Testis (tissue), 2 donors: ENCODE measurements around the gene EFTUD2.

Source experiments
- CTCF ChIP-seq, 3 experiments: fragments of 450-650 bp in 2 of 3; fragments of 200-600 bp in 1 of 3; sonication (generic) in 1 of 3; IDR thresholded peaks; one replicate each; pipeline ENCODE4 v1.5.1; 2016 to 2019; ENCODE audit warnings: antibody characterized with exemption in 3 of 3, mild to moderate bottlenecking in 2 of 3, moderate library complexity in 1 of 3
- POLR2A ChIP-seq: fragments of 450-650 bp; IDR thresholded peaks from one replicate; pipeline ENCODE4 v1.6.1; 2017; ENCODE audit warnings: antibody characterized with exemption, mild to moderate bottlenecking, moderate library complexity

DNA sequence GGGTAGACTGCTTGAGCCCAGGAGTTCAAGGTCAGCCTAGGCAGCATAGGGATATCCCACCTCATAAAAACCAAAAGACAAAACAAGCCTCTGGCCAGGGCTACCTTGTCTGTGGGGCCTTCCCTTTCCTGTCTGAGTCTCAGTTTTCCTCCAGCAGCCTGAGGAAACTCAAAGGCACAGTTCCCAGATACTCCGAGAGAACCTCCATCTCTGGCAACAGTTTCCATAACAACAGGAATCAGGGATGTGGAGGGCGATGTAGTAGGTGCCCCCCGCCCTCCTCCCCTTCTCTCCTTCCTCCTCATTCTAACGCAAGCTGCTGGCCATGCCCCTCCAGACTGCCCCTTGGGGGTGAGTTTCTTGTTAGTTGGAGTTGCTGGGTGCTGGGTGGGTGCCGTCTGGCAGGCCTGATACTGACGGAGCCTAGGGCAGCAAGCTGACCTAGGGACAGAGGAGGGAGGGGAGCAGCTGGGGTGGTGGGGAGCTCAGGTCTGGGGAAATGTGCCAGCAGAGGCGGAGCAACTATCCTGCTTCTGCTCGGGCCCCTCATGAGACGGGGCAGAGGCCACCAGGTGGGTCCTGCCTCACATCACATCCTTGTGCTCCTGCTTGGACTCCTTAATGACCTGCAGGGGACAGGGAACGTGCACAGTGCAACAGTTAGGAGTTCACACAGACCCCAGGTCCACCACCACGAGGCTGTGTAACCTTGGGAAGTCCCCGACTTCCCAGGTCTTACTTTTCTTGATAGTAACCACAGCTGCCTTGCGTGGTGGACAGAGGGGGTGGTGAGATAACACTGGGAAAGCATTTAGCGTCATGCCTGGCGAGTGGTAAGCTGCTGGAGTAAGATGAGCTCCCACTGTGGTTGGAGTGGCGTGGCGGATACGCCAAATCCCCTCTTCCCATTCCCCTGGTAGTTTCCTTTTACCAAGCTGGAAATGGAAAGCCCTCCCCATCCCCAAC, 7.8 kb upstream of the EFTUD2 start:
- TF ChIP-seq POLR2A (no peak), CTCF (IDR thresholded peaks at IDR 0.05) (no peak)
